Left renal cortex interstitium (tissue), 4 donors: ENCODE results near the gene ZNF98. TPM values are rescaled to one million over a fixed set of nuclear protein-coding genes. Genes with fewer than 3 reads are reported as not detected.
A peak's percentile ranks its signal among the peaks of the same experiment; 100 is the strongest.

ENCODE experiments used
- DNase-seq, 4 donors: peaks; one replicate each; pipeline ENCODE4 v3.0.0-alpha.2; 2013; ENCODE audit warnings: low read depth in 4 of 4, low spot score in 2 of 4, missing footprints in 1 of 4
- polyA plus RNA-seq, 4 donors: library from polyadenylated mRNA; unstranded; fragments of 120-200 nt; gene quantifications; one replicate each; pipeline ENCODE4 v1.2.1, GENCODE V29; 2013; ENCODE audit not compliant: insufficient read length in 4 of 4

Gene ZNF98
- polyA plus RNA-seq = 1 to 10 TPM; 1.8 to 6.9 (median 2.9) TPM

GRCh38 chr19:22422211-22422610 lies at the start of gene ZNF98:
TSS of gene ZNF98 (minus strand) at chr19:22422346. CDS start at chr19:22422224, 122 bp downstream.
- DNase-seq = peak in 1 of 4 donors; percentile 36

GRCh38 chr19:22446605-22447004 lies 24.5 kb upstream of the ZNF98 start:
- DNase-seq = no peak

GRCh38 chr19:22438011-22438410 lies 15.9 kb upstream of the ZNF98 start:
- no peak for DNase-seq

GRCh38 chr19:22427960-22428913 lies 6.1 kb upstream of the ZNF98 start:
- no peak for DNase-seq

GRCh38 chr19:22427547-22427946 lies 5.4 kb upstream of the ZNF98 start:
- DNase-seq = peak in 1 of 4 donors; percentile 24

- DNase-seq = no peak
Measured at GRCh38 chr19:22426901-22427300, 4.8 kb upstream of the ZNF98 start.

- DNase-seq = peak in 1 of 4 donors; percentile 20
Measured at GRCh38 chr19:22421797-22422196, 349 bp downstream of the ZNF98 start.

GRCh38 chr19:22354665-22355064 lies 67.5 kb downstream of the ZNF98 start:
- DNase-seq = no peak

Other genes with a start within 250 kb of the ZNF98 start
- gene ZNF676, start 225.4 kb downstream of the ZNF98 start, polyA plus RNA-seq = 1 to 10 TPM in 2 of 4 donors, under 1 TPM in 2; 0.54 to 3.6 (median 1.3) TPM
- gene ZNF729, start 135.9 kb downstream of the ZNF98 start, polyA plus RNA-seq = 1 to 10 TPM in 1 of 4 donors, under 1 TPM in 3; 0.30 to 1.7 (median 0.62) TPM
- 1 to 10 TPM; 2.1 to 3.3 (median 3.1) TPM for gene ZNF492, start 212.0 kb upstream of the ZNF98 start, polyA plus RNA-seq